IMR-90 (cell line): ENCODE results near the gene ARHGEF4. TPM values are rescaled to one million over a fixed set of nuclear protein-coding genes. Genes with fewer than 3 reads are reported as not detected.

Experiments
- ATAC-seq: fragments of 200-7000 bp; cut with Tn5 transposase; 2 replicates; pipeline ENCODE4 v1.9.1; 2020; ENCODE audit warnings: low read depth, mild to moderate bottlenecking, moderate library complexity
- BruUV-seq: library from RNA; stranded (reverse); fragments of 400-500 nt; replicated peaks from 2 replicates; lab custom pipeline; 2021; lab: Mats Ljungman, UMichigan
- CTCF ChIA-PET: fragments of 300-600 bp; formaldehyde crosslinking; extraction: SDS; loops from one replicate; lab custom pipeline; 2021; ENCODE audit warnings: antibody characterized with exemption; lab: Yijun Ruan, JAX
- POLR2A ChIA-PET: fragments of 300-600 bp; sonication (Branson Sonifier 250); formaldehyde crosslinking; loops from one replicate; lab custom pipeline; 2022; ENCODE audit warnings: antibody characterized with exemption; ENCODE audit not compliant: unreplicated experiment; lab: Charles Lee
- DNase-seq: peaks from one replicate; pipeline ENCODE4 v3.0.0; 2013
- H2AFZ ChIP-seq: replicated peaks from 2 replicates; pipeline ENCODE3; 2013; ENCODE audit warnings: low read length, mild to moderate bottlenecking; ENCODE audit not compliant: poor library complexity
- H2AK5ac ChIP-seq: 2 replicates; pipeline ENCODE4 v1.6.1; 2013; ENCODE audit warnings: low read depth, low read length, inconsistent platforms
- H2AK9ac ChIP-seq: replicated peaks from 2 replicates; pipeline ENCODE3; 2013; ENCODE audit warnings: mild to moderate bottlenecking, low read depth, low read length, moderate library complexity; ENCODE audit not compliant: poor library complexity
- H2BK120ac ChIP-seq: 2 replicates; pipeline ENCODE4 v1.6.1; 2013; ENCODE audit warnings: low read depth, low read length, inconsistent platforms
- H2BK15ac ChIP-seq: 3 replicates; pipeline ENCODE4 v1.6.1; 2013; ENCODE audit warnings: low read depth, low read length, inconsistent platforms
- H2BK20ac ChIP-seq: 2 replicates; pipeline ENCODE4 v1.6.1; 2013; ENCODE audit warnings: low read depth, mild to moderate bottlenecking, inconsistent platforms, low read length, moderate library complexity
- H2BK5ac ChIP-seq: 2 replicates; pipeline ENCODE4 v1.6.1; 2013; ENCODE audit warnings: mild to moderate bottlenecking, low read depth, low read length, inconsistent platforms; ENCODE audit not compliant: poor library complexity, severe bottlenecking
- H3K14ac ChIP-seq: replicated peaks from 2 replicates; pipeline ENCODE4 v1.6.1; 2013; ENCODE audit warnings: low read depth, low read length, inconsistent platforms
- H3K18ac ChIP-seq: 2 replicates; pipeline ENCODE4 v1.6.1; 2013; ENCODE audit warnings: low read depth, low read length, control low read depth
- H3K23ac ChIP-seq: 2 replicates; pipeline ENCODE4 v1.6.1; 2013; ENCODE audit warnings: low read depth, low read length, inconsistent platforms
- H3K27ac ChIP-seq: 2 replicates; pipeline ENCODE4 v1.5.1; 2013; ENCODE audit warnings: mild to moderate bottlenecking, control low read depth, low read length; ENCODE audit not compliant: insufficient read depth
- H3K27me3 ChIP-seq: 2 replicates; pipeline ENCODE4 v1.6.1; 2013; ENCODE audit warnings: low read length; ENCODE audit not compliant: control insufficient read depth, insufficient read depth
- H3K36me3 ChIP-seq: 2 replicates; pipeline ENCODE4 v1.6.1; 2013; ENCODE audit warnings: low read length, mixed read lengths; ENCODE audit not compliant: control insufficient read depth, insufficient read depth
- H3K4ac ChIP-seq: 2 replicates; pipeline ENCODE4 v1.6.1; 2013; ENCODE audit warnings: low read depth, low read length, inconsistent platforms
- H3K4me1 ChIP-seq: 2 replicates; pipeline ENCODE4 v1.6.1; 2013; ENCODE audit warnings: low read length, mixed read lengths; ENCODE audit not compliant: control insufficient read depth, insufficient read depth
- H3K4me2 ChIP-seq: 2 replicates; pipeline ENCODE4 v1.6.1; 2013; ENCODE audit warnings: low read depth, mild to moderate bottlenecking, control low read depth, low read length, moderate library complexity
- H3K4me3 ChIP-seq: 2 replicates; pipeline ENCODE4 v1.5.1; 2013; ENCODE audit warnings: low read depth, mild to moderate bottlenecking, control low read depth, low read length, moderate library complexity; ENCODE audit not compliant: insufficient read depth
- H3K56ac ChIP-seq: 2 replicates; pipeline ENCODE4 v1.6.1; 2013; ENCODE audit warnings: low read length, inconsistent platforms; ENCODE audit not compliant: insufficient read depth; ENCODE audit errors: extremely low read depth
- H3K79me1 ChIP-seq, 2 experiments: 2 replicates each; pipeline ENCODE4 v1.6.1; 2013; ENCODE audit warnings: low read length in 2 of 2, inconsistent platforms in 1 of 2, low read depth in 1 of 2
- H3K9ac ChIP-seq: 2 replicates; pipeline ENCODE4 v1.6.1; 2013; ENCODE audit warnings: low read depth, low read length, control low read depth
- H3K9me1 ChIP-seq: 2 replicates; pipeline ENCODE4 v1.6.1; 2013; ENCODE audit warnings: low read length, inconsistent platforms; ENCODE audit not compliant: insufficient read depth
- H3K9me3 ChIP-seq: 2 replicates; pipeline ENCODE4 v1.6.1; 2013; ENCODE audit warnings: low read length; ENCODE audit not compliant: control insufficient read depth, insufficient read depth
- H4K20me1 ChIP-seq: 2 replicates; pipeline ENCODE4 v1.6.1; 2013; ENCODE audit warnings: low read length, inconsistent platforms; ENCODE audit not compliant: insufficient read depth
- H4K5ac ChIP-seq: 2 replicates; pipeline ENCODE4 v1.6.1; 2013; ENCODE audit warnings: mild to moderate bottlenecking, low read depth, low read length, control low read depth
- H4K8ac ChIP-seq, 2 experiments: 2 replicates each; pipeline ENCODE4 v1.6.1; 2013; ENCODE audit warnings: low read depth in 2 of 2, low read length in 2 of 2, control low read depth in 1 of 2, inconsistent platforms in 1 of 2
- H4K91ac ChIP-seq: 2 replicates; pipeline ENCODE4 v1.6.1; 2013; ENCODE audit warnings: low read depth, low read length, inconsistent platforms; ENCODE audit not compliant: insufficient read depth
- BHLHE40 ChIP-seq: fragments of 150-350 bp; IDR thresholded peaks from 2 replicates; pipeline ENCODE4 v1.6.1; 2016; ENCODE audit warnings: mild to moderate bottlenecking, low read depth, low read length
- CEBPB ChIP-seq: IDR thresholded peaks from 2 replicates; pipeline ENCODE4 v1.6.1; 2012; ENCODE audit warnings: low read depth, low read length, improper control_type of control experiment
- CHD1 ChIP-seq: IDR thresholded peaks from 2 replicates; pipeline ENCODE4 v1.6.1; 2012; ENCODE audit warnings: low read depth, low read length, improper control_type of control experiment
- FOS ChIP-seq: fragments of 150-350 bp; IDR thresholded peaks from 2 replicates; pipeline ENCODE4 v1.6.1; 2016; ENCODE audit warnings: low read depth, low read length
- MAFK ChIP-seq: IDR thresholded peaks from 2 replicates; pipeline ENCODE4 v1.6.1; 2012; ENCODE audit warnings: low read depth, low read length, improper control_type of control experiment
- MAZ ChIP-seq: IDR thresholded peaks from 2 replicates; pipeline ENCODE4 v1.6.1; 2012; ENCODE audit warnings: low read depth, mild to moderate bottlenecking, low read length, improper control_type of control experiment, moderate library complexity, borderline replicate concordance
- MXI1 ChIP-seq: IDR thresholded peaks from 2 replicates; pipeline ENCODE4 v1.6.1; 2012; ENCODE audit warnings: low read depth, mild to moderate bottlenecking, low read length, moderate library complexity, borderline replicate concordance
- NFE2L2 ChIP-seq: fragments of 150-350 bp; IDR thresholded peaks from 2 replicates; pipeline ENCODE4 v1.6.1; 2016; ENCODE audit warnings: low read depth, mild to moderate bottlenecking, low read length
- POLR2A ChIP-seq: IDR thresholded peaks from 2 replicates; pipeline ENCODE4 v1.6.1; 2012; ENCODE audit warnings: mild to moderate bottlenecking, low read depth, low read length
- RAD21 ChIP-seq: IDR thresholded peaks from 2 replicates; pipeline ENCODE4 v1.6.1; 2012; ENCODE audit warnings: low read length, improper control_type of control experiment
- RCOR1 ChIP-seq: IDR thresholded peaks from 2 replicates; pipeline ENCODE4 v1.6.1; 2012; ENCODE audit warnings: mild to moderate bottlenecking, low read length, improper control_type of control experiment; ENCODE audit not compliant: insufficient replicate concordance
- RFX5 ChIP-seq: IDR thresholded peaks from 2 replicates; pipeline ENCODE4 v1.8.0; 2012; ENCODE audit warnings: low read depth, mild to moderate bottlenecking, low read length, moderate library complexity
- SMC3 ChIP-seq: fragments of 150-350 bp; IDR thresholded peaks from 2 replicates; pipeline ENCODE4 v1.6.1; 2016; ENCODE audit warnings: low read depth, mild to moderate bottlenecking, antibody characterized with exemption, low read length, moderate library complexity
- whole genome bisulfite sequencing, 2 experiments: methylation state at CpG; one replicate each; pipeline versions ENCODE4 v1.1.5 to v1.1.7; 2013; ENCODE audit warnings: missing lambda C conversion rate in 2 of 2; ENCODE audit not compliant: insufficient read length in 1 of 2; ENCODE audit errors: extremely low coverage in 2 of 2; 5-methylcytosine and 5-hydroxymethylcytosine counted together
- dilution Hi-C: fragments of 300-500 bp; cut with HindIII; formaldehyde crosslinking; loops from one replicate; pipeline ENCODE4 v1.14.3; 2018; ENCODE audit warnings: low sequenced_read_pairs; ENCODE audit not compliant: unreplicated experiment
- in situ Hi-C: fragments of 300-500 bp; cut with MboI; formaldehyde crosslinking; loops from 3 replicates; pipeline ENCODE4 v1.14.3; 2019; ENCODE audit warnings: low sequenced_read_pairs, inconsistent platforms, mixed read lengths
- intact Hi-C: fragments of 100-400 bp; cut with micrococcal nuclease; formaldehyde crosslinking; loops from 2 replicates; pipeline ENCODE4 v1.10.0; 2022
- polyA plus RNA-seq, 3 experiments: library from polyadenylated mRNA; depleted of rRNA; stranded (reverse); fragments of >200 nt; gene quantifications; 2 replicates each; pipeline ENCODE4 v1.2.3, GENCODE V29; 2012; ENCODE audit warnings: low replicate concordance in 1 of 3
- total RNA-seq: library from RNA; depleted of rRNA; stranded (reverse); fragments of >200 nt; gene quantifications from 2 replicates; pipeline ENCODE4 v1.2.3, GENCODE V29; 2012
- TF ChIP-seq, protein P1 (sequence below): fragments of 150-350 bp; IDR thresholded peaks from 2 replicates; pipeline ENCODE4 v1.6.1; 2017; ENCODE audit warnings: mild to moderate bottlenecking, antibody characterized with exemption, low read length, low read depth
- TF ChIP-seq, protein P2 (sequence below): fragments of 150-350 bp; IDR thresholded peaks from 2 replicates; pipeline ENCODE4 v1.6.1; 2016; ENCODE audit warnings: low read depth, mild to moderate bottlenecking, low read length, moderate library complexity, borderline replicate concordance
- TF ChIP-seq, protein P3 (sequence below): conservative IDR thresholded peaks from 2 replicates; pipeline ENCODE4 v1.5.1; 2012; ENCODE audit warnings: mild to moderate bottlenecking, low read depth, low read length, improper control_type of control experiment

The ARHGEF4 gene
- total and polyA plus RNA-seq, 2 of the 4 experiments (the other 2 are of a cell fraction): 2.7 to 5.0 TPM

- no peaks in the 10 kb centered on the region for H3K79me1 ChIP-seq
- no peaks in the 10 kb centered on the region for H3K4me1 ChIP-seq
- no peak for DNase-seq
- no CpG with 5 or more reads among the region's 6 CpGs for WGBS, 2 experiments
- H3K9me1 ChIP-seq: no peaks in the 10 kb centered on the region
- H3K56ac ChIP-seq: no peak overlapping the region
- H3K9ac ChIP-seq: no peak overlapping the region
- TF ChIP-seq SMC3: no peak
- no peak for TF ChIP-seq FOS
- TF ChIP-seq CEBPB: no peak
- TF ChIP-seq POLR2A: no peak
- TF ChIP-seq, protein P1, sequence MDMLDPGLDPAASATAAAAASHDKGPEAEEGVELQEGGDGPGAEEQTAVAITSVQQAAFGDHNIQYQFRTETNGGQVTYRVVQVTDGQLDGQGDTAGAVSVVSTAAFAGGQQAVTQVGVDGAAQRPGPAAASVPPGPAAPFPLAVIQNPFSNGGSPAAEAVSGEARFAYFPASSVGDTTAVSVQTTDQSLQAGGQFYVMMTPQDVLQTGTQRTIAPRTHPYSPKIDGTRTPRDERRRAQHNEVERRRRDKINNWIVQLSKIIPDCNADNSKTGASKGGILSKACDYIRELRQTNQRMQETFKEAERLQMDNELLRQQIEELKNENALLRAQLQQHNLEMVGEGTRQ: no peak
- TF ChIP-seq BHLHE40: no peak
- TF ChIP-seq CHD1: no peak
- no peak for TF ChIP-seq NFE2L2
- no peak for TF ChIP-seq MAFK
- no peak for TF ChIP-seq RAD21
- no peak for TF ChIP-seq MAZ
- TF ChIP-seq, protein P2, sequence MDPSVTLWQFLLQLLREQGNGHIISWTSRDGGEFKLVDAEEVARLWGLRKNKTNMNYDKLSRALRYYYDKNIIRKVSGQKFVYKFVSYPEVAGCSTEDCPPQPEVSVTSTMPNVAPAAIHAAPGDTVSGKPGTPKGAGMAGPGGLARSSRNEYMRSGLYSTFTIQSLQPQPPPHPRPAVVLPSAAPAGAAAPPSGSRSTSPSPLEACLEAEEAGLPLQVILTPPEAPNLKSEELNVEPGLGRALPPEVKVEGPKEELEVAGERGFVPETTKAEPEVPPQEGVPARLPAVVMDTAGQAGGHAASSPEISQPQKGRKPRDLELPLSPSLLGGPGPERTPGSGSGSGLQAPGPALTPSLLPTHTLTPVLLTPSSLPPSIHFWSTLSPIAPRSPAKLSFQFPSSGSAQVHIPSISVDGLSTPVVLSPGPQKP: no peak
- no peak for TF ChIP-seq MXI1
- TF ChIP-seq RCOR1: no peak
- TF ChIP-seq, protein P3, sequence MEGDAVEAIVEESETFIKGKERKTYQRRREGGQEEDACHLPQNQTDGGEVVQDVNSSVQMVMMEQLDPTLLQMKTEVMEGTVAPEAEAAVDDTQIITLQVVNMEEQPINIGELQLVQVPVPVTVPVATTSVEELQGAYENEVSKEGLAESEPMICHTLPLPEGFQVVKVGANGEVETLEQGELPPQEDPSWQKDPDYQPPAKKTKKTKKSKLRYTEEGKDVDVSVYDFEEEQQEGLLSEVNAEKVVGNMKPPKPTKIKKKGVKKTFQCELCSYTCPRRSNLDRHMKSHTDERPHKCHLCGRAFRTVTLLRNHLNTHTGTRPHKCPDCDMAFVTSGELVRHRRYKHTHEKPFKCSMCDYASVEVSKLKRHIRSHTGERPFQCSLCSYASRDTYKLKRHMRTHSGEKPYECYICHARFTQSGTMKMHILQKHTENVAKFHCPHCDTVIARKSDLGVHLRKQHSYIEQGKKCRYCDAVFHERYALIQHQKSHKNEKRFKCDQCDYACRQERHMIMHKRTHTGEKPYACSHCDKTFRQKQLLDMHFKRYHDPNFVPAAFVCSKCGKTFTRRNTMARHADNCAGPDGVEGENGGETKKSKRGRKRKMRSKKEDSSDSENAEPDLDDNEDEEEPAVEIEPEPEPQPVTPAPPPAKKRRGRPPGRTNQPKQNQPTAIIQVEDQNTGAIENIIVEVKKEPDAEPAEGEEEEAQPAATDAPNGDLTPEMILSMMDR: no peak
- no peak for TF ChIP-seq RFX5
- H3K36me3 ChIP-seq: no peaks in the 10 kb centered on the region
- no peak overlapping the region for H3K27ac ChIP-seq
- no peak overlapping the region for H3K4ac ChIP-seq
- no peak overlapping the region for H2BK120ac ChIP-seq
- H2BK15ac ChIP-seq: no peak overlapping the region
- no peak overlapping the region for H2AFZ ChIP-seq
- H2AK9ac ChIP-seq: no peak overlapping the region
- no peak overlapping the region for H3K4me3 ChIP-seq
- H3K23ac ChIP-seq: no peak overlapping the region
- no peak overlapping the region for H2BK20ac ChIP-seq
- no peak overlapping the region for H4K5ac ChIP-seq
- H2AK5ac ChIP-seq: no peak overlapping the region
- peaks cover 12% of the 10 kb centered on the region; the same call in 1 of the 2 replicates for H3K27me3 ChIP-seq
- in situ Hi-C loops: no loop called here
- no peak overlapping the region for H3K18ac ChIP-seq
- dilution Hi-C loops: no loop called here
- no TSS peak for BruUV-seq
- intact Hi-C loops: no loop called here
- POLR2A ChIA-PET: no interaction called here
- H4K91ac ChIP-seq: no peak overlapping the region
- ATAC-seq: no peak
- H4K20me1 ChIP-seq: no peaks in the 10 kb centered on the region
- no peak overlapping the region for H2BK5ac ChIP-seq
- no peak overlapping the region for H3K4me2 ChIP-seq
- H3K14ac ChIP-seq: no peak overlapping the region
- CTCF ChIA-PET: no interaction called here
- no peak overlapping the region for H4K8ac ChIP-seq
- no peaks in the 10 kb centered on the region for H3K9me3 ChIP-seq
Measured at GRCh38 chr2:130913891-130914290, 77.2 kb downstream of the ARHGEF4 start.
